CD14-positive monocyte (primary cell): Measurements from ENCODE around the gene CASS4. TPM values are rescaled to one million over a fixed set of nuclear protein-coding genes. Genes with fewer than 3 reads are reported as not detected.

Source experiments
- DNase-seq, 3 donors: peaks; one replicate each; pipeline ENCODE4 v3.0.0-alpha.2; 2011 to 2022
- H2AFZ ChIP-seq: 2 replicates; pipeline ENCODE4 v1.6.0; 2012; ENCODE audit warnings: mild to moderate bottlenecking, low read depth, low read length, inconsistent platforms; ENCODE audit not compliant: insufficient read depth, poor library complexity, severe bottlenecking
- H3K27ac ChIP-seq, 2 donors: 1 replicate in 1 of 2; 2 replicates in 1 of 2; pipeline ENCODE4 v1.5.1; 2012 to 2013; ENCODE audit warnings: low read length in 2 of 2, control low read depth in 1 of 2, inconsistent platforms in 1 of 2, low read depth in 1 of 2, mild to moderate bottlenecking in 1 of 2
- H3K27me3 ChIP-seq, 2 donors: one replicate each; pipeline versions ENCODE4 v1.6.0 to v1.6.1; 2011 to 2013; ENCODE audit warnings: low read length in 2 of 2; ENCODE audit not compliant: control insufficient read depth in 2 of 2, insufficient read depth in 2 of 2
- H3K36me3 ChIP-seq, 2 donors: replicated peaks in 1 of 2; 1 replicate in 1 of 2; 2 replicates in 1 of 2; pipeline versions ENCODE4 v1.5.1 to v1.6.1; 2012 to 2013; ENCODE audit warnings: low read length in 2 of 2, control low read depth in 1 of 2, inconsistent platforms in 1 of 2, mild to moderate bottlenecking in 1 of 2; ENCODE audit not compliant: insufficient read depth in 2 of 2, control insufficient read depth in 1 of 2
- H3K4me1 ChIP-seq, 2 donors: 1 replicate in 1 of 2; 2 replicates in 1 of 2; pipeline versions ENCODE4 v1.5.1 to v1.6.1; 2012 to 2013; ENCODE audit warnings: low read length in 2 of 2, control low read depth in 1 of 2, inconsistent platforms in 1 of 2, mild to moderate bottlenecking in 1 of 2, moderate library complexity in 1 of 2; ENCODE audit not compliant: insufficient read depth in 2 of 2, control insufficient read depth in 1 of 2
- H3K4me2 ChIP-seq: replicated peaks from 2 replicates; pipeline ENCODE3; 2012; ENCODE audit warnings: low read length, moderate library complexity, mild to moderate bottlenecking; ENCODE audit not compliant: poor library complexity, severe bottlenecking; ENCODE audit errors: extremely low read depth
- H3K4me3 ChIP-seq, 3 experiments: fragments of 200-600 bp in 1 of 3; sonication (generic) in 1 of 3; replicated peaks in 1 of 3; 1 replicate in 2 of 3; 2 replicates in 1 of 3; pipeline ENCODE4 v1.5.1; 2011 to 2013; ENCODE audit warnings: low read length in 3 of 3, mild to moderate bottlenecking in 3 of 3, control low read depth in 2 of 3, low read depth in 2 of 3, inconsistent platforms in 1 of 3, moderate library complexity in 1 of 3
- H3K79me2 ChIP-seq: 2 replicates; pipeline ENCODE4 v1.6.0; 2012; ENCODE audit warnings: mild to moderate bottlenecking, control low read depth, inconsistent platforms, low read length, moderate library complexity; ENCODE audit not compliant: insufficient read depth
- H3K9ac ChIP-seq: 2 replicates; pipeline ENCODE4 v1.6.0; 2017; ENCODE audit warnings: low read length, mild to moderate bottlenecking; ENCODE audit not compliant: insufficient read depth, poor library complexity, severe bottlenecking
- H3K9me3 ChIP-seq, 2 donors: replicated peaks in 1 of 2; 1 replicate in 1 of 2; 2 replicates in 1 of 2; pipeline versions ENCODE4 v1.5.1 to v1.6.1; 2012 to 2013; ENCODE audit warnings: low read length in 2 of 2, control low read depth in 1 of 2; ENCODE audit not compliant: control insufficient read depth in 1 of 2, insufficient read depth in 1 of 2
- H4K20me1 ChIP-seq: 2 replicates; pipeline ENCODE4 v1.6.0; 2012; ENCODE audit warnings: mild to moderate bottlenecking, low read length, control low read depth, moderate library complexity; ENCODE audit not compliant: insufficient read depth
- H3K27ac Mint-ChIP-seq, 7 donors: one replicate each; pipeline ENCODE4 v1.8.0; 2020; ENCODE audit warnings: mild to moderate bottlenecking in 7 of 7, mixed read lengths in 7 of 7, moderate library complexity in 6 of 7, inconsistent platforms in 2 of 7
- H3K27me3 Mint-ChIP-seq, 3 donors: one replicate each; pipeline ENCODE4 v1.8.0; 2021 to 2022; ENCODE audit warnings: low read depth in 3 of 3, mild to moderate bottlenecking in 3 of 3, mixed read lengths in 3 of 3, moderate library complexity in 3 of 3, inconsistent platforms in 1 of 3
- H3K36me3 Mint-ChIP-seq, 2 donors: one replicate each; pipeline ENCODE4 v1.8.0; 2020; ENCODE audit warnings: mixed read lengths in 2 of 2, inconsistent platforms in 1 of 2, mild to moderate bottlenecking in 1 of 2
- H3K4me1 Mint-ChIP-seq: one replicate; pipeline ENCODE4 v1.8.0; 2020; ENCODE audit warnings: mild to moderate bottlenecking, mixed read lengths
- H3K4me3 Mint-ChIP-seq, 2 donors: one replicate each; pipeline ENCODE4 v1.8.0; 2020; ENCODE audit warnings: mild to moderate bottlenecking in 2 of 2, mixed read lengths in 2 of 2, moderate library complexity in 1 of 2
- H3K9me3 Mint-ChIP-seq, 7 donors: one replicate each; pipeline ENCODE4 v1.8.0; 2020 to 2022; ENCODE audit warnings: mixed read lengths in 7 of 7, mild to moderate bottlenecking in 6 of 7, moderate library complexity in 6 of 7, inconsistent platforms in 2 of 7
- CTCF ChIP-seq: fragments of 200-600 bp; IDR thresholded peaks from one replicate; pipeline ENCODE4 v1.8.0; 2022; ENCODE audit warnings: antibody characterized with exemption, mild to moderate bottlenecking
- WGBS: methylation state at CpG from one replicate; pipeline ENCODE4 v1.1.5; 2013; ENCODE audit warnings: missing lambda C conversion rate; ENCODE audit not compliant: insufficient coverage; 5-methylcytosine and 5-hydroxymethylcytosine counted together
- intact Hi-C, 2 donors: fragments of 100-400 bp; cut with micrococcal nuclease; formaldehyde crosslinking; loops; one replicate each; pipeline versions ENCODE4 v1.15.0 to v1.15.1; 2023
- polyA plus RNA-seq, 3 donors: library from polyadenylated mRNA; depleted of rRNA in 1 of 3; unstranded in 2 of 3; stranded (reverse) in 1 of 3; fragments of 300-500 nt in 2 of 3; fragments of >200 nt in 1 of 3; fragmentation: Illumina TruSeq in 2 of 3; gene quantifications; 1 replicate in 2 of 3; 2 replicates in 1 of 3; pipeline ENCODE4 v1.2.3, GENCODE V29; 2012 to 2021

The CASS4 gene
- polyA plus RNA-seq, 3 donors: 1.9 to 7.4 (median 6.1) TPM

- Mint-ChIP-seq H3K36me3 (peaks cover 33 to 37% of the 10 kb centered on the region in 2 donors), H3K27ac (peak overlapping the region in 2 of 7 donors; percentile 50 to 56), H3K27me3 (peaks cover 41 to 57% (median 52%) of the 10 kb centered on the region in 3 donors), H3K4me1 (peaks cover 69% of the 10 kb centered on the region), H3K9me3 (peaks cover 0 to 9% (median 2%) of the 10 kb centered on the region in 7 donors), H3K4me3 (peak overlapping the region in 1 of 2 donors; percentile 75)
- TF ChIP-seq CTCF: no peak
- H3K9me3 ChIP-seq: no peaks in the 10 kb centered on the region
- no peaks in the 10 kb centered on the region for H3K79me2 ChIP-seq
- no CpG with 5 or more reads among the region's 1 CpG for WGBS
- intact Hi-C loops: no loop called here
- DNase-seq: no peak
- H2AFZ ChIP-seq: no peak overlapping the region
- peaks cover 58 to 63% of the 10 kb centered on the region in 2 donors for H3K4me1 ChIP-seq
- no peaks in the 10 kb centered on the region for H3K36me3 ChIP-seq
- H3K27me3 ChIP-seq: peaks cover 22 to 23% of the 10 kb centered on the region in 2 donors
- no peak overlapping the region for H3K4me2 ChIP-seq
- H3K27ac ChIP-seq: no peak overlapping the region
- H3K4me3 ChIP-seq: no peak overlapping the region
- peaks cover 57% of the 10 kb centered on the region for H4K20me1 ChIP-seq
- H3K9ac ChIP-seq: no peak overlapping the region
These were observed 18.9 kb downstream of the CASS4 start for GRCh38 chr20:56430957-56431356.

- Histone ChIP-seq H2AFZ (no peak overlapping the region), H3K4me3 (no peak overlapping the region), H3K27me3 (peaks cover 20 to 23% of the 10 kb centered on the region in 2 donors), H3K79me2 (no peaks in the 10 kb centered on the region), H3K4me2 (no peak overlapping the region), H3K4me1 (peaks cover 54 to 60% of the 10 kb centered on the region in 2 donors), H3K9me3 (no peaks in the 10 kb centered on the region), H3K36me3 (no peaks in the 10 kb centered on the region), H4K20me1 (peaks cover 57% of the 10 kb centered on the region), H3K27ac (no peak overlapping the region), H3K9ac (no peak overlapping the region)
- Mint-ChIP-seq H3K4me1 (peaks cover 64% of the 10 kb centered on the region), H3K27ac (no peak overlapping the region), H3K36me3 (peaks cover 32 to 34% of the 10 kb centered on the region in 2 donors), H3K4me3 (peak overlapping the region in 1 of 2 donors; percentile 75), H3K27me3 (peaks cover 38 to 54% (median 50%) of the 10 kb centered on the region in 3 donors), H3K9me3 (peaks cover 0 to 9% (median 2%) of the 10 kb centered on the region in 7 donors)
- intact Hi-C loops: no loop called here
- no CpG with 5 or more reads among the region's 3 CpGs for WGBS
- DNase-seq: no peak
- TF ChIP-seq CTCF: no peak
These were observed 19.4 kb downstream of the CASS4 start for GRCh38 chr20:56431471-56431870.
